Measurements from ENCODE around the gene RFK. TPM values are rescaled to one million over a fixed set of nuclear protein-coding genes. Genes with fewer than 3 reads are reported as not detected.

The RFK gene
- total and polyA plus RNA-seq, 2 of the 13 experiments (the other 11 are each of a cell fraction or from before 2014, with no cell fraction given): 18.2 to 37.2 TPM

GRCh38 chr9:76394195-76394959 is at the start of gene RFK (continued):
- TF ChIP-seq ZNF646 (CRISPR knock-in tag; IDR thresholded peaks at IDR 0.05) (0 out of 2 replicates have a peak, but pooled peaks have one; percentile 14), FOXK1 (CRISPR knock-in tag; IDR thresholded peaks at IDR 0.05; ENCODE audit: borderline replicate concordance, low read depth) (no peak), CEBPB (IDR thresholded peaks at IDR 0.05; ENCODE audit: borderline replicate concordance, low read depth, low read length) (no peak), POLR2G (IDR thresholded peaks at IDR 0.05; ENCODE audit: low read depth, low read length) (peak; percentile 84), REST (IDR thresholded peaks at IDR 0.05; ENCODE audit: borderline replicate concordance in 1 of 2, low read depth in 1 of 2, low read length in 2 of 2) (peak in 1 of 2 experiments; percentile 68; a peak in 1 of 4 replicates), ZNF883 (CRISPR knock-in tag; IDR thresholded peaks at IDR 0.05; ENCODE audit: not compliant biosample characterization) (peak; percentile 73), ZNF136 (CRISPR knock-in tag; IDR thresholded peaks at IDR 0.05; ENCODE audit: low read depth) (peak; percentile 23; the same call in 1 of the 2 replicates), KDM4B (CRISPR knock-in tag; IDR thresholded peaks at IDR 0.05) (no peak), POGK (CRISPR knock-in tag; conservative IDR thresholded peaks at IDR 0.05) (peak; percentile 87), ATF1 (CRISPR knock-in tag; IDR thresholded peaks at IDR 0.05) (no peak), CEBPZ (IDR thresholded peaks at IDR 0.05; ENCODE audit: low read length) (no peak), ZNF496 (CRISPR knock-in tag; IDR thresholded peaks at IDR 0.05; ENCODE audit: insufficient replicate concordance) (no peak)

Measured in HepG2 (cell line).